EH (cell line): Measurements from ENCODE around the gene CIDEB.

Experiments
- DNase-seq: peaks from one replicate; pipeline ENCODE4 v3.0.0-alpha.2; 2015; ENCODE audit warnings: low read depth

Gene CIDEB

DNA sequence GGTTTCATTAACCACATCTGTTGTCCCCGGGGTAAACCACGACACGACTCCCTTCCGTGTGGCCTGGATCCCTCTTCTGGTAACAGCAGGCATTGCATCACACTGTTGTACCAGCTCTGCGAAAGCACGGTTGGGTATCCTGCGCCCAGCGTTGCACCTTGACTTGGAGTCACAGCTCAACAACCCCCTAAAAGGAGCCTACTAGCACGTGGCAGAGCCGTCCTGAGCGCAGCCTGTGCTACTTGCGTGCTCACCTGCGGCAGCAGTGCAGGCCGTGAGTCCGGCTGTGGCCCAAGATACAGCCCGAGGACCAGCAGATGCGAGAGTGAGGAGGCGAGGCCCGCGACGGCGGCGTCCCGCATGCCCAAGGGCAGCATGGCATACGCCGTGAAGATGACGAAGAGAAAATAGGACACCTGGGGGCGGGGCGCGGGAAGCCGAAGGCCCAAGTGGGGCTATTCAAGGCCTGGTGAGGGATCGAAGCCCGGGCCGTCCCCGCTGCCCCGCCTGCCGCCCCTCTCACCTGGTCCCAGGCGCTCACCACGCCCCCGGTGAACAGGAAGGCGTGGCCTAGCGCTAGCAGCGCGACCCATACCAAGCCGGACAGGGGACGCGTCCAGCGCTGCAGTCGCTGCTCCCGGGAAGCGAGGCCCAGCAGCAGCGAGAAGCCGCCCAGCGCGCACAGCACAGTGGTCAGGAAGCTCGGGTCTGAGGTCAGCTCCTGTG lies 24.7 kb upstream of the CIDEB start:
- peak; percentile 70 for DNase-seq

DNA sequence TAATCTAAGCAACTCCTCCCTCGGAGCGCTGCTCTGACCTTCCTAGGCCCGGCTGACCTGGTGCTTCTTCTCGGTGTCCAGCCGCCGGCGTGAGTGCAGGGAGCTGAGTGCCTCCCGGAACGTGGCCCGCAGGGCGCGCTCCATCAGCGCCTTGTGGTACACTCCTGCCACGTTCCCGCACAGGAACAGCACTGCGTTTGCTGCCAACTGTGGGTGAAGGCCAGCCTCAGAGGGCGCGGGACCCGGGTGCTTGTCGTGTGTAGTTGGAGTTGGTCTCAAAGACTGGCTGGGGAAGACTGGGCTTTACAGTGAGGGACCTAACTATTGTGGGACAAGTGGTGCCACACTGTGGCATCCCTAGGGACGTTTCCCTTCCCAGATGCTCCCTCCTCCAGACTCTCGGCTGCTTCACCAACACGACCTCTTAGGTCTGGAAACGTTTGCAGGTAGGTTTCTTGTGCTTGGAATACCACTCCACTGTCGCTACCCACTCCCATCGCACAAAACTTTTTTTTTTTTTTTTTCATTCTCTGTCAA lies 24.0 kb upstream of the CIDEB start:
- DNase-seq, result no peak

DNA sequence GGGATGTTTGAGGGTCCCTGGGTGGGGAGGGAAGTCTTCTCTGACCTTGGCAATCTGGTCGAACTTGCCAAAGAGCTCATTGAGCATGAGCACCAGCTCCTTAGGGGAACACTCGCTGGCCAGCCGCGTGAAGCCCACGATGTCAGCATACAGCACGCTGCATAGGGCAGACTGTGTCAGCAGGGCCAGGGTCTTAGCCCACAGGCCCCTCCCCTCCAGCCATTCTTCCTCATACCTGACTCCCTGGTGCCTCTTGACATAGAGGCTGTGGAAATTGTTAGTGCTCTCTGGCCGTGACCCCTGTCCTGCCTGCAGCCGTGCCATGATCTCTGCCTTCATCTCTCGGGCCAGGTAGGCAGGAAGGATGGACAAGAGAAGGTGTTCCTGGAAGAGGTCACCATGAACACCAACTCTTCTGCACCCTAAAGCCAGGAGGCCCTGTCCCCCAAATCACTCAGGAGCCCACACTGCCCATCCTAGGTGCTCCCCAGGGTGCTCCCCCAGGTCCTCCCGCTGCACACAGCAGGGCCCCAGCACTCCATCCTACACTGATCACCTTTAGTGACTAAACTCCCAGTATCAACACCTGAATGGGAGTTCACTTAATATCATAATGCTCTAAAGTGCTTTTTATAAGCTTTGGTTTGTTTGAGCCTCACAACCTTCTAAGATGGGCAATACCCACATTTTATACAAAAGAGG lies 23.3 kb upstream of the CIDEB start:
- no peak for DNase-seq

DNA sequence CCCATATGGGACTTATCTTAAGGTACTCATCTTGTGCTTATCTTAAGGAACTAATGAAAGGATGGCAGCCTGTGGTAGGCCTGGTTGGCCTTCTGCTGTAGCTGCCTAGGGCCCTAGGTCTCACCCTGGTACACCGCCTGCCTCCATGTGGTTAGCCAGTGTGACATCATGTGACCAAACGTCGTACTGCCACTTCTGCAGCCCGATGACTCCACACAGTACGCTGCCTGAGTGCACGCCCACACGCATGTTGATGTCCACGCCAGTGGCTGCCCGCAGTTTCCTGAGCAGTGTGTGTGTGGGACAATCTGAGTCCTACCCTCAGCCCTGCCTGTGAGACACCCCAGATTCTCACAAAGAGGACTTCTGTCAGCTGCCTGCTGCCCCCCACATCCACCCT lies 22.0 kb upstream of the CIDEB start:
- no peak for DNase-seq

DNA sequence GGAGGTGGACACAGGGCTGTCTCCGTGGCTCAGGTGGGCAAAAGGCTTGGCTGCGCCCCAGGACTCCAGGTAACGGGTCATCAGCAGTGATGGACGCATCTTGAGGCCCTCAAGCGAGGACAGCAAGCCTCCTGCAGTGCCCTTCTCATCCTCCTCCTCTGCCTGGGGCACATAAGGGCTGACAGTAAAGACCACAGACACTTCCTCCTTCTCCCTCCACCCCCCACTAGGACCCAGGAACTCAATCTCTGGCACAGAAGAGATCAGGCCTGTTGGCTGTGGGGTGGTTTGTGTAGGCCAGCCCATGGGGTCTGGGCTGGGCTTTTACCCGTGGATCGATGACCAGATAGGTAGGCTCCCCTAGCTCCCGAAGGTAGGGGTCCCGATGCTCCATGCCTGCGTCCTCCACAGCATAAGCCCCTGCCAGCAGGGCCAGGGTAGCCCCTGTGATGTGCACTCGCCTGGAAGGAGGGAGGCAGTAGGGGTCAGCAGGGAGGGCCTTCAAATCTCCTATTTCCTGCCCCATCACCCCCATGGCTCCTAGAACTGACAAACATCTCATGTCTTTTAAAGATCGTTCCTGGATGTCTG lies 21.4 kb upstream of the CIDEB start:
- no peak for DNase-seq

DNA sequence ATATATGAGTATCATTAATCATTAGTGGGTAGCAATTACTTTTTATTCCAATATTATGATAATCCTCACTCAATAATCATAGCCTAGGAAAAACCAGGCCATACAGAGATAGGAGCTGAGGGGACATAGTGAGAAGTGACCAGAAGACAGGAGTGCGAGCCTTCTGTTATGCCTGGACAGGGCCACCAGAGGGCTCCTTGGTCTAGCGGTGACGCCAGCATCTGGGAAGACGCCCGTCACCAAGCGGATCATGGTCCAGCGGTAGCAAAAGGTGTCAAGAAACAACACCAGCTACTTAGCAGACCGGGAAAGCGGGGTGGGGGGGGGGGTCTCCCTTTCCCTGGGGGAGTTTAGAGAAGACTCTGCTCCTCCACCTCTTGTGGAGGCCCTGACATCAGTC lies 20.1 kb upstream of the CIDEB start:
- peak; percentile 46 for DNase-seq

DNA sequence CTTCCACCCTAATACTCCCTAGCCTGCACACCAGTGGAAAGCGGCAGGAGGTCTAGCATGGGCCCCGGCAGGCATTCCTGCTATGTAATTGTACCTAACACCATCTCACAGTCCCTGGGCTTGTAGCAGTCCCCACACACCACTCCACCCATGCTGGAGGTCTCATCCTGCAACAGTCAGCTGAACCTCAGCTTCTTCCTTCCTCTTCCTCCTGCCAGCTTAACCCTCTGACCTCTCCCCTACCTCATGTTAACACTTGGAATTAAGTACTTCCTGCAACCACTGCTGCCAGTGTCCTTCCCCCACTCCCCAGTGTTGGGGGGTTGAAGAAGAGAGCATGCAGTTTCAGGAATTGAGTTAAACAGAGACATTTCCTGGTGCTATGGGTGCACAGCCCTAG lies 19.5 kb upstream of the CIDEB start:
- no peak for DNase-seq

DNA sequence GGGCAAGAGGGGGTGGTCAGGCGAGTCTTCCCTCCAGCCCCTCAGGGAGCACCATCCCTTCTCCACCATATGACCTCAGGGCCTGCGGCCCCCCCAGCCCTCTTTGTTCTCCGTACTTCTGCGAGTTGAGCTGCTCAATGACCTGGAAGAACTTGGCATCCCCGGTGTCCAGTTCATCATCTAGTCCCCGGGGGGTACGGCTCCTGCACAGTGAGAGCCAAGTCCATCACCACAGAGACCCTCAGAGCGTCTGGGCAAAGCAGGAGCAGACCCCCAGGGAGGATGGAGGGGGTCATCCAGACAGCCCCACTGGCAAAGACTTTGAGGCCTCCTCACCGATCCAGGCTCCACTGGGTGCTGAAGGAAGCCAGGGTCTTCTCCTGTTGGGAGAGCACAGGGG lies 18.2 kb upstream of the CIDEB start:
- no peak for DNase-seq

DNA sequence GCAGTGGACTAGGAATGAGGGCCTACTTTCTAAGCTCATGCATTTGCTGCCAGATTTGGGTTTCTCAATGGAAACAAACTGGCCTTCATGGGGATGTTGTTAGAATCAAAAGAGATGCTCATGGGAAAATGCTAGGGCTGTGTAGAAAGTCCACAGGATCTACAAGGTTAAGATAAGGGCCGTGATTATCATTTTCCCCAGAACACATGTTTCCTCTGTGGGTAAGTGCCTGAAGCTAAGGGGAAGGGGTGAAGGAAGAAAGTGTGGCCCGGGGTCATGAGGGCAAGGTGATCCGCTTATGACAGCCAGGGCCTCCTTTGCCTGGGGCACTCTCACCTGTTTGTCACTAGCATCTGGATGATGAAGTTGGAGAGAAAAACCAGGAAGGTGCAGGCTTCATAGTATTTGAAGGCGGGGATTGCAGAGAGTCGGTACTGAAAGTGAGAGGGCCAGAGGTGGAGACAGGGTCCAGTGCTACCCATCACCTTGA lies 17.3 kb upstream of the CIDEB start:
- no peak for DNase-seq

DNA sequence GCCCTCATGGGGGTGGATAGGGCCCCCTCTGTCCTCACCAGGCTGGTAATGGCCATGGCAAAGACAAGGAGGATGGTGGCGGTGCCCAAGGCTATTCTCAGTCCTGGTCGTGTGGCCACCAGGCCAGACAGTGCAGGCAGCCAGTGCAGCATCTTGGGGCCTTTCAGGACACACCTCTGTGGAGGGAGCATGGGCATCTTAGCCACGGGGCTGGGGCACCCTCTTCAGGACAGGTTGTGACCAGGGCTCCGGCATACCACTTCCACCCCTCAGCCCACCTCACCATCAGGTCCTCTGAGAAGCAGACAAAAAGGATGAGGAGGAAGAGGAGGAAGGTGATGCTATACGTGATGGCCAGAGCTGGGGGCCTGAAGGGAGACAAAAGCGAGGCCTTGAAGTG lies 16.2 kb upstream of the CIDEB start:
- DNase-seq, result no peak

DNA sequence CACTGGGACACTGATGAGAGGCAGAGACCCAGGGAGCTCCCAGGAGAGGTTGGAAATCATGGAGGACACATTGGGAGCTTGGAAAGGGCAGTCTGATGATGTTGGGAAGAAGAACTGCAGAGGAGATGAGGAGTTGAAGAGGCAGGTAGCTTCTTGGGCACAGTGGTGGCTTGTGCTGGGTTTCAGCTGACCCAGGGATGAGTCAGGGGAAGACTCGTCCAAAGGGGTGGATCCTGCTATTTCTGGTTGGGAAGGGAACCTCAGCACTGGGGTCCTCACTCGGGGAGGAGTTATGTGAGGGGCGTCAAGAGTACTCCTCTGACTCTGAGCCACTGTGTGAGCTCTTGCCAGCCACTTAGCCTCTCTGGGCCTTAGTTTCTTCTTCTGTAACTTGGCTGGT lies 15.6 kb upstream of the CIDEB start:
- no peak for DNase-seq

DNA sequence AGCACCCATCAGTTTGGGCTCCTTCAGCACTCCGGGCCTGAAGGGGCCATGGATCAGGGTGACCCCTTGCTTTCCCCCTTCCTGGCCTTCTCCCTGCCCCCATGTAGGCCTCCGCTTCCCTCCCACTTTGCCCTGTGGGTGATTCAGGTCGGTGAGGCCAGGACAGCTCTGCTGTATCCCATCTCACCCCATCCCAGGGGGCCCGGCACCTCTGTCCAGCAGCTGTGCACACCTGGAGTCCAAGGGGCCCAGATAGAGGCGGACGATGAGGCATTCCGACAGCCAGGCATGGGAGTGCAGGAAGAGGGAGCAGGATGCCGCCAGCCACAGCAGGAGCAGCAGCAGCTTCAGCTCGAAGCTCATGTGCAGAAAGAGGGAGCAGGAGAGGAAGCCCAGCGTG lies 14.9 kb upstream of the CIDEB start:
- no peak for DNase-seq

DNA sequence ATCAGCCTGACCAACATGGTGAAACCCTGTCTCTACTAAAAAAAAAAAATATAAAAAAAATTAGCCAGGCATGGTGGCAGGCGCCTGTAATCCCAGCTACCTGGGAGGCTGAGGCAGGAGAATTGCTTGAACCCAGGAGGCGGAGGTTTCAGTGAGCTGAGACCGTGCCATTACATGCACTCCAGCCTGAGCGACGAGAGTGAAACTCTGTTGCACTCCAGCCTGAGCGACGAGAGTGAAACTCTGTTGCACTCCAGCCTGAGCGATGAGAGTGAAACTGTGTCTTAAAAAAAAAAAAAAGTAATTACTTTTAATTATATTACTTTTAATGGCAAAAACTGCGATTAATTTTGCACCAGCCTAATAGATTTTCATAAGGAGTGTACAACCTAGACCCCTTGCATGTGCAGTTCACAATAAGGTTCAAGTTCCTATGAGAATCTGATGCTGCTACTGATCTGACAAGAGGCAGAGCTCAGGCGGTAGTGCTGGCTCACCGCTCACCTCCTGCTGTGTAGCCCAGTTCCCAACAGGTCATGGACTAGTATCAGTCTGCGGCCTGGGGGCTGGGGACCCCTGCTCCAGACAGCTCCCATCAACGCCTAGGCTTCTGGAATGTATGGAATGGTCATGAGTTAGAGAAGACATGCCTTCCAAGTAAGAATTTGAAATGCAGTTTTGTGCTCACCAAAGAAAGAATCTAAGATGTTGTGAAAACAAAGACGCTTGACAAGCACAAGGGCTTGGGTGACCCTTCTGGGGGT lies 13.6 kb upstream of the CIDEB start:
- DNase-seq, result no peak

DNA sequence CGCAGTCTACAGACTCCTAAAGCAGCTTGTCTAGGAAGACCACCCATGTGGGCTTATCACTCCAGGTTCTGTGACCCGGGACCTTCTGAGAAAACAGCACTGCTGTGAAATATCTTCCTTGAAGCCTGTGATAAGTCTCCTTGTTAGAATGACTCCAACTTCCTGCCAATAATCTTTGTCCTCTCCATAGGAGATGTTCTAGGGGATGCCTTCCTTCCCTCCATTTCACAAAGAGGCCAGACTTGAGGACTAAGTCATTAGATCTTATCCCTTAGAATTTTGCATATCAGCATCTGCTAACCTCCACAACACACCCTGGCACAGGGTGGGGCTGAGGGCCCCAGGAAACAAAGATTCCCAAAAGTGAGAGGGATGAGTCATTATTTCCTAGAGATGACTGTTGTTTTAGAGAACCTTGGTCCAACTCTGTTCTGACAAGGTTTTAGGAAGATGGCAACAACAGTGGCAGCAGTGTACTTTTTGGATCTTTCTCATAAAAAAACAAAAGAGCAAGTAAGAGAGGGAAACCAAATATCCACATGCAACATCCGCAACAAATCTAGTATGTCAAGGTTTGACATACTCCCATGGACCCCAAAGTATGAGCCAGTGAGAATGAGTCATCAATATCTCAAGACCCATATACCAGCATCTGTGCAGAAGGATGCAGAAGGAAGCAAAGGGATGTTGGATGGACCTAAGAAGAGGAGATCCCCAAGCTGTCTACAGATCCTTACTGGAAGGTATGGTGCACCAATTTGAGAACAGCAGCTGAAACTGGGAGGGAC lies 9.6 kb upstream of the CIDEB start:
- peak; percentile 60 for DNase-seq

DNA sequence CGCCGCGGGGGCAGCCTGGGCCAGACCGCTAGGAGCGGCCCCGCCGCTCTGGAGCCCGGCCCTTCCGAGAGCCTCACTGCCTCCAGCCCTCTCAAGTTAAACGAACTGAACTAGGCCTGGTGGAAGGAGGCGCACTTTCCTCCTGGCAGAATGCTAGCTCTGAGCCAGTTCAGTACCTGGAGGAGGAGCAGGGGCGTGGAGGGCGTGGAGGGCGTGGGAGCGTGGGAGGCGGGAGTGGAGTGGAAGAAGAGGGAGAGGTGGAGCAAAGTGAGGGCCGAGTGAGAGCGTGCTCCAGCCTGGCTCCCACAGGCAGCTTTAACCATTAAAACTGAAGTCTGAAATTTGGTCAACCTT lies 8.8 kb upstream of the CIDEB start:
- DNase-seq, result no peak

DNA sequence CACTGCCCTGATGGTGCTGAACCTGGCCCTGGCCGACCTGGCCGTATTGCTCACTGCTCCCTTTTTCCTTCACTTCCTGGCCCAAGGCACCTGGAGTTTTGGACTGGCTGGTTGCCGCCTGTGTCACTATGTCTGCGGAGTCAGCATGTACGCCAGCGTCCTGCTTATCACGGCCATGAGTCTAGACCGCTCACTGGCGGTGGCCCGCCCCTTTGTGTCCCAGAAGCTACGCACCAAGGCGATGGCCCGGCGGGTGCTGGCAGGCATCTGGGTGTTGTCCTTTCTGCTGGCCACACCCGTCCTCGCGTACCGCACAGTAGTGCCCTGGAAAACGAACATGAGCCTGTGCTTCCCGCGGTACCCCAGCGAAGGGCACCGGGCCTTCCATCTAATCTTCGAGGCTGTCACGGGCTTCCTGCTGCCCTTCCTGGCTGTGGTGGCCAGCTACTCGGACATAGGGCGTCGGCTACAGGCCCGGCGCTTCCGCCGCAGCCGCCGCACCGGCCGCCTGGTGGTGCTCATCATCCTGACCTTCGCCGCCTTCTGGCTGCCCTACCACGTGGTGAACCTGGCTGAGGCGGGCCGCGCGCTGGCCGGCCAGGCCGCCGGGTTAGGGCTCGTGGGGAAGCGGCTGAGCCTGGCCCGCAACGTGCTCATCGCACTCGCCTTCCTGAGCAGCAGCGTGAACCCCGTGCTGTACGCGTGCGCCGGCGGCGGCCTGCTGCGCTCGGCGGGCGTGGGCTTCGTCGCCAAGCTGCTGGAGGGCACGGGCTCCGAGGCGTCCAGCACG lies 8.2 kb upstream of the CIDEB start:
- no peak for DNase-seq

DNA sequence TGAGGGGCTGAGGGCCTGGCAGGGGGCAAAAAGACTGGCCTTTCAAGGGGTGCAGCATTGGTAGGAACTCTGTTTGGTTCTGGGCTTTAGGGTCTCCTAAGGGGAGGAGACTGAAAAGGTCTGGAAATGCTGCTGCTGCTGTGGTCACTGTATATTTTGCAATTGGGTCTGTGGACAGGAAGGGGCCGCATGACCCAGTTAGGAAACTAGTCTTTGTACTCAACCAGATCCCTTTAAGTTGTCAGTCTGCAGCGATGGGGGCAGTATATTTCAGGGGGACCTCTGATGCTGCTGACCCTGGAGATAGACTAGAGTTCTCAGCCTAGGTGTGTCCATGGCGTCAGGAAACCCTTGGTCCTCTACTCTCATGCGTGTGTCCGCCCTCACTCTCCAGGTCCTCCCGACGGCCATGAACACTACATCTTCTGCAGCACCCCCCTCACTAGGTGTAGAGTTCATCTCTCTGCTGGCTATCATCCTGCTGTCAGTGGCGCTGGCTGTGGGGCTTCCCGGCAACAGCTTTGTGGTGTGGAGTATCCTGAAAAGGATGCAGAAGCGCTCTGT lies 7.5 kb upstream of the CIDEB start:
- no peak for DNase-seq

DNA sequence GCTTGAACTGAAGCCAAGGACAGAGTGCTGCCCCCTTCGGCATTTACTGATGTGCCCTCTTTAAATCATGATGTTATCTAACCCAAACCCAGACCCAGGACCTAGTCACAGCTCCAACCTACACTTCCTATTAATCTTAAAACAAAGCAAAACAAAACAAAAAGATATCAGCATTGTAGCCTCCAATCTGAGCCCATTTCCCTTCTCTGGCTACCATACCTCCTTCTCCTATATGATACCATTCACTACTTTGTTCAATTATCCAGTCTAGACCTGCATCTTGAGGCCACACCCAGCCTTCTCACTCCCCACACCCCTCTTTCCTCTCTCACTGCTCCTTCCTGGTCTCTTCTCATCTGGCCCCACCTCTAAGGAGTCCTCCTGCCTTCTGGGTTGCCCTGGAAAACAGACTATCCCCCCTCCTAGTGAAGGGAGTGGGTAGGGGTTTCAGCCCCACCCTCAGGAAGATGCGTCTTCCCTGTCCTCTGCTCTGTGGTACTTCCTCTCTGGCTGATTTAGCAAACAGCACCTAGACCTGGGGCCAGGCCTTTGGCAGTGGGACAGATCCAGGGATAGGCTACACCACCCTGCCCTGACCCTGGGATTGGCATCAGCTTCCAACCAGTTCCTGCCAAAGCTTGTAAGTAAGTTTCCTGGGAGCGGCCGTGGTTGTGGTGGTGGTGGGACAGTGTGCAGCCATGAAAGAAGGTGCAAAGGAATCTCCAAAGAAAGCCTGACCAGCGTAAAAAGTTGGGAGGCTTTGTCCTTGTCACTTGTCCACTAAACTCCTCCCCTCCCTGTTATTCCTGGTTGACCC lies 6.8 kb upstream of the CIDEB start:
- no peak for DNase-seq

DNA sequence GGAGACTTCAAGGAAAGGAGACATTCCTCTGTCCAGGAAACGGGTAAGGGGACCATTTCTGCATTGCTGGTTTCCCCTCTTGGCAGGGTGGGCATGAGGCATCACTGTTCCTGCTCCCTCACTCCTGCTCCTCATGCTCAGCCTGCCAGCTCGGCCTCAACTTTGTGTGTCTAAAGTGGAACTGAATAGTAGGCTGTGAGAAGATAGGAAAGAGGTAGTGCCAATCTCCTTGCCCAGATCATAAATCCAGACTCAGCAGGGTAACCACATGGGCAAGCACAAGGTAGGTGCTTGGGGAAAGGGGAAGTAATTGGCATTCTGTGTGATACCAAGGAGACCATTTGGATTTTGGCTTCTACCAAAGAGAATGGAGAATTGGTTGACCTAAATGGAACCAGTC lies 6.1 kb upstream of the CIDEB start:
- DNase-seq, result no peak
